Fibroblast of the aortic adventitia (primary cell): ENCODE results near the gene ABR. TPM values are rescaled to one million over a fixed set of nuclear protein-coding genes. Genes with fewer than 3 reads are reported as not detected.

Experiments used
- DNase-seq: peaks from one replicate; pipeline ENCODE4 v3.0.0-alpha.2; 2010; ENCODE audit warnings: low read depth
- H3K4me3 ChIP-seq: 2 replicates; pipeline ENCODE4 v1.5.1; 2011; ENCODE audit warnings: low read depth, mild to moderate bottlenecking, control low read depth, low read length, moderate library complexity
- total RNA-seq: library from RNA; depleted of rRNA; stranded (reverse); fragments of >200 nt; gene quantifications from 2 replicates; pipeline ENCODE4 v1.2.3, GENCODE V29; 2012; ENCODE audit warnings: low replicate concordance
- TF ChIP-seq, protein P1 (sequence below): IDR thresholded peaks from 2 replicates; pipeline ENCODE4 v1.5.1; 2011; ENCODE audit warnings: mild to moderate bottlenecking, low read length, control low read depth, inconsistent platforms; ENCODE audit not compliant: insufficient read depth

Gene ABR
- total RNA-seq, 1 donor: 76.8 TPM

DNA sequence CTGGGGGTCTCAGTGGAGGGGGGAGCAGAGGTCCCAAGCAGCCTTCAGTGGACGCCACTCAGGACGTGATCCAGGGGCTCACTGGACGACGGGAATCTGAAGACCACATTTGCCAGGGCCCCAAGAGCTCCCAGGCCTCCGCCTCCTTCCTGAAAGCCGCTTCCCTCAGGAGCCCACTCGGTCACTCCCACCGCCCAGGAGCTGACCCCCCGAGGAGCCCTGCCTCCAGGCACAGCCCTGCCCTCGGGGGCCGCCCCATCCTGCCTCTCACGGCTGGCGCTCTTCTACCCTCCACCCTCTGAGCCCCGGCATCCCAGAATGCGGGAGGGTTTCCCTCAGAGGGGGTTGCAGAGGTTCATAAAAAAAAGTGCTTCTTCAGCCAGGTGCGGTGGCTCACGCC is 158.6 kb downstream of the ABR start:
- H3K4me3 ChIP-seq: no peak overlapping the region
- TF ChIP-seq, protein P1, sequence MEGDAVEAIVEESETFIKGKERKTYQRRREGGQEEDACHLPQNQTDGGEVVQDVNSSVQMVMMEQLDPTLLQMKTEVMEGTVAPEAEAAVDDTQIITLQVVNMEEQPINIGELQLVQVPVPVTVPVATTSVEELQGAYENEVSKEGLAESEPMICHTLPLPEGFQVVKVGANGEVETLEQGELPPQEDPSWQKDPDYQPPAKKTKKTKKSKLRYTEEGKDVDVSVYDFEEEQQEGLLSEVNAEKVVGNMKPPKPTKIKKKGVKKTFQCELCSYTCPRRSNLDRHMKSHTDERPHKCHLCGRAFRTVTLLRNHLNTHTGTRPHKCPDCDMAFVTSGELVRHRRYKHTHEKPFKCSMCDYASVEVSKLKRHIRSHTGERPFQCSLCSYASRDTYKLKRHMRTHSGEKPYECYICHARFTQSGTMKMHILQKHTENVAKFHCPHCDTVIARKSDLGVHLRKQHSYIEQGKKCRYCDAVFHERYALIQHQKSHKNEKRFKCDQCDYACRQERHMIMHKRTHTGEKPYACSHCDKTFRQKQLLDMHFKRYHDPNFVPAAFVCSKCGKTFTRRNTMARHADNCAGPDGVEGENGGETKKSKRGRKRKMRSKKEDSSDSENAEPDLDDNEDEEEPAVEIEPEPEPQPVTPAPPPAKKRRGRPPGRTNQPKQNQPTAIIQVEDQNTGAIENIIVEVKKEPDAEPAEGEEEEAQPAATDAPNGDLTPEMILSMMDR: no peak
- no peak for DNase-seq

DNA sequence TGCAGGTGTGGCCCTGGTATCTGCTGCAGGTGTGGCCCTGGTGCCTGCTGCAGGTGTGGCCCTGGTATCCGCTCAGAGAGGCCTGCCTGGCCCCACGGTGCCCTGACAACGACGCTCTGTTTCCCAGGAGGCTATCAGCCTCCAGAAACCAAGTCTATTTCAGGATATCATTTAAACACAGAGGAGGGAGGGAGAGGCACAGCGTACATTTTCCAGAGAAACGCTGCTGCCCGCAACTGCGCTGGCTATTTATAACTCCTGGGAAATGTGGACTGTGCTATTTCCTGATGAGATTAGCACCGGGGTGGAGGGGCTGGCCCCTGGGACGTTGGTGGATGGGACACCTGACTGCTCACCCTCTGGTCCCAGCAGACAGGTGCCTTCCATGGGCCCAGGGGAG is 160.3 kb downstream of the ABR start:
- no peak for DNase-seq
- no peak overlapping the region for H3K4me3 ChIP-seq
- TF ChIP-seq, protein P1: no peak

- H3K4me3 ChIP-seq: no peak overlapping the region
- DNase-seq: no peak
- TF ChIP-seq, protein P1: no peak
Observed at GRCh38 chr17:1018547-1018946, 161.2 kb downstream of the ABR start.

- no peak overlapping the region for H3K4me3 ChIP-seq
- DNase-seq: no peak
- TF ChIP-seq, protein P1: no peak
Observed at GRCh38 chr17:1013729-1014090, 166.1 kb downstream of the ABR start.

DNA sequence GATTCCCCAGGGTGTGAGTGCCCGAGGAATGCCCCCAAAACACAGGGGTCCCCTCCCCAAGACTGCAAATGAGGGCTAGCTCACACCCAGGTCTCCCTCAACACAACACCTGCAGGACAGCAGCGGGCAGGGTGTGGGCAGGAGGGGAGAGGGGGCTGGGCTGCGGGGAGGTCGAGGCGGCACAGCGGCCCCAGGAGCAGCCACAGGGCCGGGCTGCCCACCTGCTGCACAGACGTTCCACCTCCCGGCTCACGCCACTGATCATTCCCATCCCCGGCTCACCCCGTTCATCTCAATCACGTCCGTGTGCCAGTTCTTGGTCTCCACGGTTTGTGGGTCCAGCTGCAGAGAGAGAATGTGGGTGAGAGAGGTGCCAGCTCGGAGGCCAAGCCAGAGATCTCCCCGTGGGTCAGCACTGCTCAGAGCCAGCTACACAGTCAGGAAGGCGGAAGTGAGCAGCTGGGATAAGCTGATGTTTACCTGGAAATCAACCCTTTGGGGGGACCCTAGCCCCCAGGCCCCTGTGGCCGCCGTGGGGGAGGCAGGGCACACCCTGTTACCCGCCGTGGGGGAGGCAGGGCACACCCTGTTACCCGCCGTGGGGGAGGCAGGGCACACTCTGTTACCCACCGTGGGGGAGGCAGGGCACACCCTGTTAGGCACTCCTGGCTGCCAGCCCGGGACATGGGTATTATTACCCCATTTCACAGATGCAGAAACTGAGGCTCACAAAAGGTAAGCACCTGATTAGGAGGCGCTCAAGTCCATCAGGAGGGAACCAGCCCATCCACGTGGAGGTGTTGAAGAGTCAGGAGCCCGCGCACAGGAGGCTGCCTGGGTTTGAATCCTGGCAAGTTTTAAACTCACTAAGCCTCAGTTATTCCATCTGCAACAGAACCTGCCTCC is 166.7 kb downstream of the ABR start:
- TF ChIP-seq, protein P1: no peak
- H3K4me3 ChIP-seq: no peak overlapping the region
- DNase-seq: no peak

GRCh38 chr17:1011760-1012735 is 167.7 kb downstream of the ABR start:
- H3K4me3 ChIP-seq: no peak overlapping the region
- DNase-seq: no peak
- TF ChIP-seq, protein P1: no peak
